GM12872 (cell line): ENCODE results near the gene TENM3.

Source experiments
- TF ChIP-seq, protein P1 (sequence below): IDR thresholded peaks from 3 replicates; pipeline ENCODE4 v1.5.1; 2011; ENCODE audit warnings: low read depth, mild to moderate bottlenecking, low read length, moderate library complexity; ENCODE audit not compliant: insufficient read depth

The TENM3 gene

DNA sequence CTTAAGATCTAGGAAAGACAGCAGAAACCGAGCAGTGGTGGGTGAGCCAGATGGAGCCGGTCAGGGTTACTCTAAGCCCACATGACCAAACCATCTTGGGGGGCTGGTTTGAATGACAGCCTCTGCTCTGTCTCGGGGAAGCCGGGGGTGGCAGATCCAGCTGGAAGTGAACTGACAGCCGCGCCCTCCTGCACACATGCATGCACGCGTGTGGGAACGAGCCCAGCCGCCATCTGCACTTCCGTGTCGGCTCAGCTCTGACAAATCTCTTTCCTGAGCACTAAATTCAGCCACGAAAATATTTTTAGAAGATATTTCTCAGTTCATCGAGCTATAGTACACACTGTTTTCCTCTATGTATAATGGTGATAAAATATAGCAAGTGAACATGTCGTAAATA, 558.4 kb downstream of the TENM3 start:
- TF ChIP-seq, protein P1, sequence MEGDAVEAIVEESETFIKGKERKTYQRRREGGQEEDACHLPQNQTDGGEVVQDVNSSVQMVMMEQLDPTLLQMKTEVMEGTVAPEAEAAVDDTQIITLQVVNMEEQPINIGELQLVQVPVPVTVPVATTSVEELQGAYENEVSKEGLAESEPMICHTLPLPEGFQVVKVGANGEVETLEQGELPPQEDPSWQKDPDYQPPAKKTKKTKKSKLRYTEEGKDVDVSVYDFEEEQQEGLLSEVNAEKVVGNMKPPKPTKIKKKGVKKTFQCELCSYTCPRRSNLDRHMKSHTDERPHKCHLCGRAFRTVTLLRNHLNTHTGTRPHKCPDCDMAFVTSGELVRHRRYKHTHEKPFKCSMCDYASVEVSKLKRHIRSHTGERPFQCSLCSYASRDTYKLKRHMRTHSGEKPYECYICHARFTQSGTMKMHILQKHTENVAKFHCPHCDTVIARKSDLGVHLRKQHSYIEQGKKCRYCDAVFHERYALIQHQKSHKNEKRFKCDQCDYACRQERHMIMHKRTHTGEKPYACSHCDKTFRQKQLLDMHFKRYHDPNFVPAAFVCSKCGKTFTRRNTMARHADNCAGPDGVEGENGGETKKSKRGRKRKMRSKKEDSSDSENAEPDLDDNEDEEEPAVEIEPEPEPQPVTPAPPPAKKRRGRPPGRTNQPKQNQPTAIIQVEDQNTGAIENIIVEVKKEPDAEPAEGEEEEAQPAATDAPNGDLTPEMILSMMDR = no peak

DNA sequence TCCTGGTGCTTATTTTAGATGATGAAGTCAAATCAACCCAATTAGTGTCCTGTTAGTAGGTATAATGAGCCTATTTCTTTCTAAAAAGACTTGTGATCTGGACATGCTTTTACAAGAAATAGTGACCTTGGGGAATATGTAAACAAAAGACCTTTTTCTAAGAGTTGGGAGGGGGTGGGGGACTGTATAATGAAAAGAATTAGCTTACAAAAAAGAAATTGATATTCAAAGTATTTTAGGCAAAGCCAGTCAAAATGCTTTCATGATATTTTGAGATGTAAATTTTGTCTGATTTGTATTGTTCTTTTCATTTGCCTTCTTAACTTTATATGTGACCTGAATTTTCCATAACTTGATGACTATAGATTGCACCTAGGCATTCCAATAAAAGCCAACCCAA, 559.4 kb downstream of the TENM3 start:
- TF ChIP-seq, protein P1 = no peak

DNA sequence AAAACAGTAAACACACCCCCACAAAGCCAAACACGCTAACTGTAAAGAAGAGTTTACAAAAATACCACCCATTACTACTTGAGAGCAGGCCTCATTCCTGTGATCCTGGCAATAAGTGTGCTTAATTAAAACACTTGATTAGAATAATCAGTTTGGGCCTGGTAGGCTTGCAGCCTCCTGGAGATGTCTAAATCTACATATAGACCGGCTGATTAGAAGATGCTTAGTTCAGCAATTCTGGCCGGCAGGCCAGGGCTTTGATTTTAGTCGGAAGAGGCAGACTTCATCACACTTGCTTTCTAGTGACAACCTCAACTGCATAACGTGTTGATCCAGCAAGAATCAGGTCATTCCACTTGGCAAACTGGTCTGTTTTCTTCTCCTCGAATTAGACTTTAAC, 560.0 kb downstream of the TENM3 start:
- TF ChIP-seq, protein P1 = no peak

DNA sequence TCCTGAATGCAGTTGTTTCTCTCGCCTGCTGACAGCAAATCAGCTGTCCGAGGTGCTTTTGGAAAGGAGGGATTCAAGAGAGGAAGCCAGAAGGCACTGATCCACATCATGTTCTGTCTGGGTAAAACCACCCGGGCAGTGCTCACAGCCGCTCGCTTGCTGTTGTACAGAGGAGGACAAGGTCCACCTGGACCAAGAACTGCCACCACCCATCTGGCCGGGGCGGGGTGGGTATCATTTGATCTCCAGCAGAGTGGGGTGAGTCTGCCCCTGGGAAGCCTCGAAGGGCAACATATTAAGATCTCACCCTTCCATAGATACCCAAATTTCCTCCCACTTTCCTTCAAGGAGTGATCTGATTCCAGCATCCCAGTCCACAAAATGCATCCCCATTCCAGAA, 560.9 kb downstream of the TENM3 start:
- TF ChIP-seq, protein P1 = no peak

DNA sequence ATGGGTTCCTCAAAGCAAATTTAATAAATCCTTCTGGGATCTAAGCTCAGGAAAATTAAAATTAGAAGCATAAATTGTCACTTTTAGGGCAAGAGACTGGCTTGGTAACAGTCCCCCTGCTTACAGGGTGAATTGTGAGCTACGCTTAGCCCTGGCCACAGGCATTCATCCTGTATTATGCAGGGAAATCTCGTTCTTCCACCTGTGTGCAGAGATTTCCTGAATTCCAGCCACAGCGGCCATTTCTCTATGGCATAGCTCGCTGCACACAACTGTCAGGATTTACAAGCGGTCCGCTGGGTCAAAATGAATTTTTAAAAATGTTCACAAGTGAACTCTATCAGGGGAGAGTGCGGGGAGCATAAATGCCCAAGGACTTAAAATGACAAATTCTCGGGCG, 562.1 kb downstream of the TENM3 start:
- TF ChIP-seq, protein P1 = no peak

DNA sequence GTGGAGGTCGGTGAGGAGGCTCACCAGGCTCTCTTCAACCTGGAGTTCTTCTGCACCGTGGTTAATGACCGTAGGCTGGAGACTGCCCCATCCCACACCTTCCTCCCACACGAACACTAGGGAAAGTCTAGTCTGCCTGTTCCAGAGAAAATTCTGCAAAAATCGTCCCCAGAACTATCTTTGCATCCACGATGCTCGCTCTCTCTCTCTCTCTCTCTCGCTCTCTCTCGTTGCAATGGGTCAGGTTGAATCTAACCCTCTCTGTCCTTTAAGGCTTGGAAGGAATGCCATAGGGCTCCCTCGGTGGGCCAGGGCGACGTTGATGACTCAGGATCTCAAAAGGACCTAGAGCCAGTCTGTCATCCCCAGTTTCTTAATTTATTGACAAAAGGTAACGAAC, 562.5 kb downstream of the TENM3 start:
- TF ChIP-seq, protein P1 = no peak

DNA sequence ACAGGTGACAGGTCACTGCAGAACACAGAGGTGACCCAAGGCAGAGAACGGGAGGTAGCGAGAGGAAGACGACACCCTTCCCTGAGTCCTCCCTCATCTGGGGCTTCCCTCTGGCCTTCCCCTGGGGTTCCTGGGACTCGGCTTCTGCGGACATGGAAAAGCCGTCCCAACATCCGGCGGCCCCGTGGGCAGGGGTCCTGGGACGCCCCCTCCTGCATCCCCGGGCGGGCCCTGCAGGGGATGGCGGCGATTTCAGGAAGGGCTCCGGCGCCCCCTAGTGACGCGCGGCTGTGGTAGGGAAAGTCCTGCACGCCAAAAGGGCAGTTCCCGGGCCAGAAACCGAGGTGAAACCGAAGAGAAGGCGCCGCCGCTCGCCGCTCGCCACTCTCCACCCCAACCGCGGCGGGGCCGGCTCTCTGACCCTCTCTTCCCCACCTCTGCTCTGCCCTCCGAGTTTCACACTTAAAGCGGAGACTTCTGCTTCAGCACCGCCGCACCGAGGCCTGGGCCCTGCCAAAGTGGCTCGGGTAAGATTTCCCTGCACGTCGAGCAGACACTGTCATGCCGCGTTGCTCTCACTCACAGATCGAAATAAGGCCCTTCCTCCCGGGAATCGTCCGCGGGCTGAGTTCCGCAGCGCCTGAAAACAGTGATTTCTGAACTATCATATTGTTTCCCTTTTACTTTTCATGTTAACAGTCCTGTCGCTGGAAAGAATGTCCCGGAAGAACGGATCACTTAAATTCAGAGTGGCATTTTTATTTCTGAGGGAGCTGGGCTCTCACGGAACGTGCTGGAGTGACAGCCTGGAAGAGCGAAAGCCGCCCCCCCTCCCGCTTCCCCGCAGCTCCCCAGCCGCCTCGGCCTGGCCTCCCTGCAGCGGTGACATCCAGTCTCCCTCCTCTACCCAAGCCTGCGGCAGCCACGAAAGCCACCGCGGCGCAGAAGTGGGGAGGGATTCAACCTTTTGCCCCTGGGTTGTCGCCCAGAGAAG, 563.4 kb downstream of the TENM3 start:
- TF ChIP-seq, protein P1 = peak; percentile 76
